ENCODE data around the gene PSKH1.
A peak's percentile ranks its signal among the peaks of the same experiment; 100 is the strongest.

The PSKH1 gene

GRCh38 chr16:67940446-67941089, 47.5 kb downstream of the PSKH1 start:
- DNase-seq (ENCODE audit: low read depth in 2 of 2), result no peak

GRCh38 chr16:67941469-67942199, 48.6 kb downstream of the PSKH1 start:
- no peak for DNase-seq (ENCODE audit: low read depth in 2 of 2)

GRCh38 chr16:67942200-67942509, 49.1 kb downstream of the PSKH1 start:
- peak; percentile 23 to 24 for DNase-seq (ENCODE audit: low read depth in 2 of 2)

- DNase-seq (ENCODE audit: low read depth in 2 of 2), result no peak
These were observed 49.6 kb downstream of the PSKH1 start for GRCh38 chr16:67942510-67943255.

GRCh38 chr16:67943256-67943618, 50.2 kb downstream of the PSKH1 start:
- no peak for DNase-seq (ENCODE audit: low read depth in 2 of 2)

GRCh38 chr16:67943619-67944504, 50.8 kb downstream of the PSKH1 start, which contains the start of gene LCAT:
Gene LCAT (minus strand): TSS chr16:67944120. CDS start chr16:67944101, 19 bp downstream.
- no peak for DNase-seq (ENCODE audit: low read depth in 2 of 2)

- no peak for DNase-seq (ENCODE audit: low read depth in 2 of 2)
These were observed 51.8 kb downstream of the PSKH1 start for GRCh38 chr16:67944690-67945391.

GRCh38 chr16:67945392-67945933, 52.4 kb downstream of the PSKH1 start:
- DNase-seq (ENCODE audit: low read depth in 2 of 2), result no peak

GRCh38 chr16:67946128-67946569, 53.1 kb downstream of the PSKH1 start:
- no peak for DNase-seq (ENCODE audit: low read depth in 2 of 2)

GRCh38 chr16:67946966-67947558, 54.0 kb downstream of the PSKH1 start:
- no peak for DNase-seq (ENCODE audit: low read depth in 2 of 2)

- no peak for DNase-seq (ENCODE audit: low read depth in 2 of 2)
These were observed 55.0 kb downstream of the PSKH1 start for GRCh38 chr16:67948015-67948414.

GRCh38 chr16:67949645-67950044, 56.6 kb downstream of the PSKH1 start:
- no peak for DNase-seq (ENCODE audit: low read depth in 2 of 2)

GRCh38 chr16:67950335-67950843, 57.3 kb downstream of the PSKH1 start:
- DNase-seq (ENCODE audit: low read depth in 2 of 2), result no peak

GRCh38 chr16:67951485-67951884, 58.4 kb downstream of the PSKH1 start:
- no peak for DNase-seq (ENCODE audit: low read depth in 2 of 2)

- no peak for DNase-seq (ENCODE audit: low read depth in 2 of 2)
These were observed 60.8 kb downstream of the PSKH1 start for GRCh38 chr16:67953641-67954375.

- DNase-seq (ENCODE audit: low read depth in 2 of 2), result no peak
These were observed 61.6 kb downstream of the PSKH1 start for GRCh38 chr16:67954421-67955196.

- DNase-seq (ENCODE audit: low read depth in 2 of 2), result no peak
These were observed 64.6 kb downstream of the PSKH1 start for GRCh38 chr16:67957622-67958021.

GRCh38 chr16:67959536-67960329, 66.7 kb downstream of the PSKH1 start:
- no peak for DNase-seq (ENCODE audit: low read depth in 2 of 2)

Data from stimulated activated CD8-positive, alpha-beta memory T cell treated with anti-CD3 and anti-CD28 coated beads, Interleukin-2, amount 100 ng/mL, for 48 hours (primary cell).